Measurements from ENCODE around the gene TBCD. TPM values are rescaled to one million over a fixed set of nuclear protein-coding genes. Genes with fewer than 3 reads are reported as not detected.

TBCD gene
- polyA plus RNA-seq, 1 donor from 2014 or later = 67.2 TPM

- no peak overlapping the region for H3K4me3 ChIP-seq (ENCODE audit: low read length)
- H2AFZ ChIP-seq (ENCODE audit: low read depth, low read length) = no peak overlapping the region
- no peaks in the 10 kb centered on the region for H3K27me3 ChIP-seq (ENCODE audit: insufficient read depth, low read depth, low read length)
- H3K36me3 ChIP-seq (ENCODE audit: insufficient read depth, low read length) = peaks cover 32% of the 10 kb centered on the region
- no peak overlapping the region for H3K27ac ChIP-seq (ENCODE audit: low read length)
- TF ChIP-seq RAD21 (conservative IDR thresholded peaks at IDR 0.05) = no peak
- TF ChIP-seq CTCF (IDR thresholded peaks at IDR 0.05; ENCODE audit: poor library complexity, severe bottlenecking) = no peak
- no peak for TF ChIP-seq EZH2 (IDR thresholded peaks at IDR 0.05; ENCODE audit: borderline replicate concordance, insufficient read depth, low read length, poor library complexity, severe bottlenecking)
- TF ChIP-seq, protein P1, sequence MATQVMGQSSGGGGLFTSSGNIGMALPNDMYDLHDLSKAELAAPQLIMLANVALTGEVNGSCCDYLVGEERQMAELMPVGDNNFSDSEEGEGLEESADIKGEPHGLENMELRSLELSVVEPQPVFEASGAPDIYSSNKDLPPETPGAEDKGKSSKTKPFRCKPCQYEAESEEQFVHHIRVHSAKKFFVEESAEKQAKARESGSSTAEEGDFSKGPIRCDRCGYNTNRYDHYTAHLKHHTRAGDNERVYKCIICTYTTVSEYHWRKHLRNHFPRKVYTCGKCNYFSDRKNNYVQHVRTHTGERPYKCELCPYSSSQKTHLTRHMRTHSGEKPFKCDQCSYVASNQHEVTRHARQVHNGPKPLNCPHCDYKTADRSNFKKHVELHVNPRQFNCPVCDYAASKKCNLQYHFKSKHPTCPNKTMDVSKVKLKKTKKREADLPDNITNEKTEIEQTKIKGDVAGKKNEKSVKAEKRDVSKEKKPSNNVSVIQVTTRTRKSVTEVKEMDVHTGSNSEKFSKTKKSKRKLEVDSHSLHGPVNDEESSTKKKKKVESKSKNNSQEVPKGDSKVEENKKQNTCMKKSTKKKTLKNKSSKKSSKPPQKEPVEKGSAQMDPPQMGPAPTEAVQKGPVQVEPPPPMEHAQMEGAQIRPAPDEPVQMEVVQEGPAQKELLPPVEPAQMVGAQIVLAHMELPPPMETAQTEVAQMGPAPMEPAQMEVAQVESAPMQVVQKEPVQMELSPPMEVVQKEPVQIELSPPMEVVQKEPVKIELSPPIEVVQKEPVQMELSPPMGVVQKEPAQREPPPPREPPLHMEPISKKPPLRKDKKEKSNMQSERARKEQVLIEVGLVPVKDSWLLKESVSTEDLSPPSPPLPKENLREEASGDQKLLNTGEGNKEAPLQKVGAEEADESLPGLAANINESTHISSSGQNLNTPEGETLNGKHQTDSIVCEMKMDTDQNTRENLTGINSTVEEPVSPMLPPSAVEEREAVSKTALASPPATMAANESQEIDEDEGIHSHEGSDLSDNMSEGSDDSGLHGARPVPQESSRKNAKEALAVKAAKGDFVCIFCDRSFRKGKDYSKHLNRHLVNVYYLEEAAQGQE (IDR thresholded peaks at IDR 0.05; ENCODE audit: borderline replicate concordance) = no peak
- TF ChIP-seq EP300 (conservative IDR thresholded peaks at IDR 0.05; ENCODE audit: poor library complexity, severe bottlenecking) = no peak
- TF ChIP-seq MXI1 (conservative IDR thresholded peaks at IDR 0.05; ENCODE audit: poor library complexity, severe bottlenecking) = no peak
- TF ChIP-seq SMC3 (conservative IDR thresholded peaks at IDR 0.05; ENCODE audit: poor library complexity) = no peak
- no peak for TF ChIP-seq POLR2AphosphoS5 (IDR thresholded peaks at IDR 0.05)
- no peak for TF ChIP-seq TAF1 (IDR thresholded peaks at IDR 0.05; ENCODE audit: low read depth)
- H3F3A ChIP-seq (ENCODE audit: insufficient read depth, low read length, poor library complexity, severe bottlenecking) = no peaks in the 10 kb centered on the region
- H3K9me3 ChIP-seq (ENCODE audit: low read length) = peaks cover 32% of the 10 kb centered on the region
- no peak overlapping the region for H3K9ac ChIP-seq (ENCODE audit: low read length)
- no peaks in the 10 kb centered on the region for H4K20me1 ChIP-seq (ENCODE audit: insufficient read depth)
- no peak overlapping the region for H3K4me2 ChIP-seq (ENCODE audit: low read length)
- H3K9me2 ChIP-seq (ENCODE audit: insufficient read depth, low read length) = no peaks in the 10 kb centered on the region
- no peaks in the 10 kb centered on the region for H3K79me2 ChIP-seq (replicated peaks; ENCODE audit: insufficient read depth, low read length)
Measured at GRCh38 chr17:82944990-82945389, 193.1 kb downstream of the TBCD start.

- H3F3A ChIP-seq (ENCODE audit: insufficient read depth, low read length, poor library complexity, severe bottlenecking) = no peaks in the 10 kb centered on the region
- TF ChIP-seq EP300 (conservative IDR thresholded peaks at IDR 0.05; ENCODE audit: poor library complexity, severe bottlenecking) = no peak
- no peak overlapping the region for H3K27ac ChIP-seq (ENCODE audit: low read length)
- no peak overlapping the region for H2AFZ ChIP-seq (ENCODE audit: low read depth, low read length)
- H3K4me2 ChIP-seq (ENCODE audit: low read length) = no peak overlapping the region
- H3K9me3 ChIP-seq (ENCODE audit: low read length) = peaks cover 40% of the 10 kb centered on the region
- H3K36me3 ChIP-seq (ENCODE audit: insufficient read depth, low read length) = peaks cover 32% of the 10 kb centered on the region
- H3K9me2 ChIP-seq (ENCODE audit: insufficient read depth, low read length) = no peaks in the 10 kb centered on the region
- no peaks in the 10 kb centered on the region for H3K27me3 ChIP-seq (ENCODE audit: insufficient read depth, low read depth, low read length)
- H3K4me3 ChIP-seq (ENCODE audit: low read length) = no peak overlapping the region
- H4K20me1 ChIP-seq (ENCODE audit: insufficient read depth) = no peaks in the 10 kb centered on the region
- no peak overlapping the region for H3K9ac ChIP-seq (ENCODE audit: low read length)
- no peaks in the 10 kb centered on the region for H3K79me2 ChIP-seq (replicated peaks; ENCODE audit: insufficient read depth, low read length)
Measured at GRCh38 chr17:82946081-82946480, 194.2 kb downstream of the TBCD start.

All from neural cell (in vitro differentiated cells).